Measurements from ENCODE around the gene COMMD1. TPM values are rescaled to one million over a fixed set of nuclear protein-coding genes. Genes with fewer than 3 reads are reported as not detected.
A peak's percentile ranks its signal among the peaks of the same experiment; 100 is the strongest.
"Not testable (repeated sequence)": the region's sequence is repeated elsewhere in the genome, so short reads cannot be mapped to it uniquely, and the experiment has no call there.

The COMMD1 gene
- total and polyA plus RNA-seq, 7 experiments from 2014 or later, result 15.6 to 65.3 (median 21.4) TPM

- Mint-ChIP-seq H3K4me3 (no peak overlapping the region), H3K36me3 (peaks cover 0 to 23% (median 12%) of the 10 kb centered on the region in 5 donors), H3K4me1 (peaks cover 2 to 21% (median 6%) of the 10 kb centered on the region in 7 donors), H3K9me3 (no peaks in the 10 kb centered on the region), H3K27ac (peak overlapping the region in 4 of 9 donors; percentile 1 to 68 (median 34)), H3K27me3 (no peaks in the 10 kb centered on the region)
- no peak for ATAC-seq
- intact Hi-C loops (cut with micrococcal nuclease), result no loop called here
- ChIA-PET CTCF (no interaction called here), POLR2A (no interaction called here)
- no peak overlapping the region for H3K4me3 ChIP-seq (ENCODE audit: low read length)
- no peaks in the 10 kb centered on the region for H3K4me1 ChIP-seq (ENCODE audit: control insufficient read depth in 2 of 2, insufficient read depth in 2 of 2, low read length in 2 of 2)
- no peaks in the 10 kb centered on the region for H3K27me3 ChIP-seq (ENCODE audit: control insufficient read depth in 2 of 2, insufficient read depth in 2 of 2, low read length in 2 of 2)
- no peaks in the 10 kb centered on the region for H3K9me3 ChIP-seq (ENCODE audit: control insufficient read depth in 2 of 3, low read length in 3 of 3)
- H3K36me3 ChIP-seq (ENCODE audit: control insufficient read depth in 2 of 3, insufficient read depth in 3 of 3, low read length in 3 of 3), result no peaks in the 10 kb centered on the region
- DNase-seq, result no peak
- H3K27ac ChIP-seq (ENCODE audit: low read depth, low read length), result no peak overlapping the region
These were observed 239.4 kb downstream of the COMMD1 start for GRCh38 chr2:62144689-62145477.

DNA sequence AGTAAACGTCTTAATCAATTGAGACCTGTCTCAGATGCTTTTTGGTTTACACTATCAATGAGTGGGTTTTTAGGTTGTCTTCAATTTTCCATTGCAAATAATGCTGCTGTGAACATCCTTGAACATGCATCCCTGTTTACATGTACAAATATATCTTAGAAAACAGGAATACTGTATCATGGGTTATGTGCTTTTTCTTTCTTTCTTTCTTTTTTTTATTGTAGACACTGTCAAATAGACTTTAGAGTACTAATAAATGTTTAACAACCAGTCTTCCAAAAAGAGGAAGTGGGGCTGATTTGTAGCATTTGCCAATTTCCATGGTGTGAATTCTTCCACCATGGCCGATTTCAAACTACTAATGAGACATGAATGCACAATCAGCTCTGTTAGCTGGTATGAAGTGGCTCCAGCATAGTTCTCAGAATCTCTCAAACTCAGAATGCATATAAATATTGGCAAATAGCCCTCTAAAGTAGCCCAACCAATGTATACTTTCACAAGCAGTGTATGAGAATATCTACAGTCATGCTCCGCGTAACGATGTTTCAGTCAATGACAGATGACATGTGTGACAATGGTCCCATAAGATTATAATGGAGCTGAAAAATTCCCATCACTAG is 240.1 kb downstream of the COMMD1 start:
- Histone ChIP-seq H3K9me3 (ENCODE audit: control insufficient read depth in 2 of 3, low read length in 3 of 3) (no peaks in the 10 kb centered on the region), H3K4me3 (ENCODE audit: low read length) (no peak overlapping the region), H3K27me3 (ENCODE audit: control insufficient read depth in 2 of 2, insufficient read depth in 2 of 2, low read length in 2 of 2) (no peaks in the 10 kb centered on the region), H3K27ac (ENCODE audit: low read depth, low read length) (no peak overlapping the region), H3K36me3 (ENCODE audit: control insufficient read depth in 2 of 3, insufficient read depth in 3 of 3, low read length in 3 of 3) (no peaks in the 10 kb centered on the region), H3K4me1 (ENCODE audit: control insufficient read depth in 2 of 2, insufficient read depth in 2 of 2, low read length in 2 of 2) (no peaks in the 10 kb centered on the region)
- H3K4me3 Mint-ChIP-seq, result no peak overlapping the region
- H3K9me3 Mint-ChIP-seq, result no peaks in the 10 kb centered on the region
- DNase-seq, result no peak
- no peak for ATAC-seq
- peaks cover 0 to 20% (median 12%) of the 10 kb centered on the region in 5 donors for H3K36me3 Mint-ChIP-seq
- intact Hi-C loops (cut with micrococcal nuclease), result no loop called here
- H3K27me3 Mint-ChIP-seq, result no peaks in the 10 kb centered on the region
- H3K4me1 Mint-ChIP-seq, result peaks cover 2 to 17% (median 6%) of the 10 kb centered on the region in 7 donors
- H3K27ac Mint-ChIP-seq, result peak overlapping the region in 2 of 9 donors; percentile 1 to 66
- ChIA-PET CTCF (no interaction called here), POLR2A (no interaction called here)

DNA sequence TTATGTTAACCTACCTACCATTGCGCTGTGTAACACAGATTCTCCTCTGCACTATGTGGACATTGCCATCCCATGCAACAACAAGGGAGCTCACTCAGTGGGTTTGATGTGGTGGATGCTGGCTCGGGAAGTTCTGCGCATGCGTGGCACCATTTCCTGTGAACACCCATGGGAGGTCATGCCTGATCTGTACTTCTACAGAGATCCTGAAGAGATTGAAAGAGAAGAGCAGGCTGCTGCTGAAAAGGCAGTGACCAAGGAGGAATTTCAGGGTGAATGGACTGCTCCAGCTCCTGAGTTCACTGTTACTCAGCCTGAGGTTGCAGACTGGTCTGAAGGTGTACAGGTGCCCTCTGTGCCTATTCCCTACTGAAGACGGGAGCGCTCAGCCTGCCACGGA is 241.3 kb downstream of the COMMD1 start:
- H3K27me3 Mint-ChIP-seq; H3K4me1 ChIP-seq (ENCODE audit: control insufficient read depth in 2 of 2, insufficient read depth in 2 of 2, low read length in 2 of 2); H3K36me3 ChIP-seq (ENCODE audit: control insufficient read depth in 2 of 3, insufficient read depth in 3 of 3, low read length in 3 of 3); H3K9me3 ChIP-seq (ENCODE audit: control insufficient read depth in 2 of 3, low read length in 3 of 3); H3K27me3 ChIP-seq (ENCODE audit: control insufficient read depth in 2 of 2, insufficient read depth in 2 of 2, low read length in 2 of 2); CTCF ChIA-PET; intact Hi-C loops (cut with micrococcal nuclease); H3K9me3 Mint-ChIP-seq; H3K4me3 ChIP-seq (ENCODE audit: low read length); POLR2A ChIA-PET; ATAC-seq; H3K27ac ChIP-seq (ENCODE audit: low read depth, low read length): not testable (repeated sequence)
- H3K27ac Mint-ChIP-seq, result peak overlapping the region in 4 of 9 donors; percentile 51 to 83 (median 72)
- DNase-seq, result peak in 8 of 9 donors; percentile 7 to 72 (median 50)
- peaks cover 2 to 12% (median 6%) of the 10 kb centered on the region in 7 donors for H3K4me1 Mint-ChIP-seq
- peaks cover 0 to 12% (median 9%) of the 10 kb centered on the region in 5 donors for H3K36me3 Mint-ChIP-seq
- peak overlapping the region in 5 of 10 donors; percentile 49 to 71 (median 60) for H3K4me3 Mint-ChIP-seq

- Mint-ChIP-seq H3K4me1 (peaks cover 2 to 12% (median 6%) of the 10 kb centered on the region in 7 donors), H3K9me3 (peaks cover 0 to 4% (median 0%) of the 10 kb centered on the region in 11 donors), H3K27me3 (no peaks in the 10 kb centered on the region), H3K27ac (peak overlapping the region in 1 of 9 donors; percentile 34), H3K4me3 (no peak overlapping the region), H3K36me3 (peaks cover 4 to 17% (median 13%) of the 10 kb centered on the region in 5 donors)
- intact Hi-C loops (cut with micrococcal nuclease), result no loop called here
- DNase-seq (no peak), ATAC-seq (peak; percentile 63)
- ChIA-PET POLR2A (no interaction called here), CTCF (no interaction called here)
- no peaks in the 10 kb centered on the region for H3K36me3 ChIP-seq (ENCODE audit: control insufficient read depth in 2 of 3, insufficient read depth in 3 of 3, low read length in 3 of 3)
- H3K4me3 ChIP-seq (ENCODE audit: low read length), result no peak overlapping the region
- no peaks in the 10 kb centered on the region for H3K9me3 ChIP-seq (ENCODE audit: control insufficient read depth in 2 of 3, low read length in 3 of 3)
- H3K4me1 ChIP-seq (ENCODE audit: control insufficient read depth in 2 of 2, insufficient read depth in 2 of 2, low read length in 2 of 2), result no peaks in the 10 kb centered on the region
- H3K27me3 ChIP-seq (ENCODE audit: control insufficient read depth in 2 of 2, insufficient read depth in 2 of 2, low read length in 2 of 2), result no peaks in the 10 kb centered on the region
- H3K27ac ChIP-seq (ENCODE audit: low read depth, low read length), result no peak overlapping the region
These were observed 242.3 kb downstream of the COMMD1 start for GRCh38 chr2:62147610-62148301.

DNA sequence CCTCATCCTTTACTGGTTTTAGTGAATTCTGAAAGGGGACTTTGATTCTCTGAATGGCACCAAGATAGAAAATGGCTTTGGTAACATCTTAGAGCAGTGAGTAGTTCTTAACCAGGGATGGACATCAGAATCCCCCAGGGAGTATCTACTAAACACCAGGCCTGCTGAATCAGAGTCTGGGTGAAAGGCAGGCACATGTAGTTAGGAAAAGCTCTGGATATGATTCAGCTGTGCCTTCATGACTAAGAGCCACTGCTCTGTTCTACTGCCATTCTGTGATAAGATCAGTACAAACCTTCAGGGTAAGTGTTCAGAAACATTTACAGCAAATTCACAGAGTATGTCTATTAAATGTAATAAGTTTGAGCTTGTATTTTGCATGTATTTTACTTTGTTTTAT is 244.2 kb downstream of the COMMD1 start:
- H3K27ac Mint-ChIP-seq, result no peak overlapping the region
- no peaks in the 10 kb centered on the region for H3K4me1 ChIP-seq (ENCODE audit: control insufficient read depth in 2 of 2, insufficient read depth in 2 of 2, low read length in 2 of 2)
- H3K4me3 ChIP-seq (ENCODE audit: low read length), result no peak overlapping the region
- DNase-seq (no peak), ATAC-seq (no peak)
- H3K4me1 Mint-ChIP-seq, result peaks cover 5 to 12% (median 6%) of the 10 kb centered on the region in 7 donors
- H3K36me3 Mint-ChIP-seq, result peaks cover 4 to 22% (median 14%) of the 10 kb centered on the region in 5 donors
- H3K9me3 ChIP-seq (ENCODE audit: control insufficient read depth in 2 of 3, low read length in 3 of 3), result no peaks in the 10 kb centered on the region
- no peaks in the 10 kb centered on the region for H3K27me3 Mint-ChIP-seq
- no peak overlapping the region for H3K4me3 Mint-ChIP-seq
- intact Hi-C loops (cut with micrococcal nuclease), result no loop called here
- H3K9me3 Mint-ChIP-seq, result peaks cover 0 to 12% (median 0%) of the 10 kb centered on the region in 11 donors
- CTCF ChIA-PET, result no interaction called here
- POLR2A ChIA-PET, result no interaction called here
- no peaks in the 10 kb centered on the region for H3K27me3 ChIP-seq (ENCODE audit: control insufficient read depth in 2 of 2, insufficient read depth in 2 of 2, low read length in 2 of 2)
- H3K36me3 ChIP-seq (ENCODE audit: control insufficient read depth in 2 of 3, insufficient read depth in 3 of 3, low read length in 3 of 3), result no peaks in the 10 kb centered on the region
- no peak overlapping the region for H3K27ac ChIP-seq (ENCODE audit: low read depth, low read length)

DNA sequence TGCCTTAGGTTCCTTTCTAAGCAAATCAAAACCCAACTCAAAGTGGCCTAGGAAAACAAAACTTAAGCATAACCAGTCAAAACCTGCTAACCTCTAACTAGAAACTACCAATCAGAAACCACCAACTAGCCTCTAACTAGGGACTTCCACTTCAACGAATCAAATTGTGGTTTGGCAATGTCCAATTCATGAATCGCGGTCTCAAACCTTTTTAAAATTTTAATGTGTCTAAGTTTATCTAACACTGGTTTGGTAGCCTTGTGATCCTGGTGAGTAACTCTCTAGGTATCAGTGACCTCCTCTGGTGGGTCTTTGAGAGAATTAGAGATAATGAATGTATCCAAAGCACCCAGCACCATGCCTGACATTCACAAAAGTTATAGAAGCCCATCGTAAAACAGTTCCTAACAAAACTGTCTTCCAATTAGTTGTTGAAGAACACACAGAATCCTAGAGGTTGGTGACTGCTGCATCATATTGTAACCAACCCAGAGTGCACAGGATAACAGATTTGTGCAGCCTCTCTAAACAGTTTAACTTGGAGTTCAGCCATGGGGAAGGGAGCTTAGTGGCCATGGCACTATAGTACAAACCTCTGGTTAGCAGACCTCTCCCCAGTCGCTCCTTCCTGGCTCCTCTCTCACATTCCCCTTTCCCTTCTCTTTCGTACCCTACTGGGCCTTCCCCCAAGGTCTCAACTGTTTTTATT is 245.3 kb downstream of the COMMD1 start:
- no peak overlapping the region for H3K27ac ChIP-seq (ENCODE audit: low read depth, low read length)
- no peak overlapping the region for H3K27ac Mint-ChIP-seq
- POLR2A ChIA-PET, result no interaction called here
- H3K4me3 ChIP-seq (ENCODE audit: low read length), result no peak overlapping the region
- no peak overlapping the region for H3K4me3 Mint-ChIP-seq
- peaks cover 4 to 28% (median 9%) of the 10 kb centered on the region in 5 donors for H3K36me3 Mint-ChIP-seq
- no peaks in the 10 kb centered on the region for H3K4me1 ChIP-seq (ENCODE audit: control insufficient read depth in 2 of 2, insufficient read depth in 2 of 2, low read length in 2 of 2)
- no peak for DNase-seq
- no peak for ATAC-seq
- CTCF ChIA-PET, result no interaction called here
- H3K4me1 Mint-ChIP-seq, result peaks cover 5 to 10% (median 6%) of the 10 kb centered on the region in 7 donors
- H3K9me3 ChIP-seq (ENCODE audit: control insufficient read depth in 2 of 3, low read length in 3 of 3), result no peaks in the 10 kb centered on the region
- no peaks in the 10 kb centered on the region for H3K36me3 ChIP-seq (ENCODE audit: control insufficient read depth in 2 of 3, insufficient read depth in 3 of 3, low read length in 3 of 3)
- intact Hi-C loops (cut with micrococcal nuclease), result no loop called here
- H3K27me3 Mint-ChIP-seq, result no peaks in the 10 kb centered on the region
- no peaks in the 10 kb centered on the region for H3K27me3 ChIP-seq (ENCODE audit: control insufficient read depth in 2 of 2, insufficient read depth in 2 of 2, low read length in 2 of 2)
- peaks cover 0 to 18% (median 1%) of the 10 kb centered on the region in 11 donors for H3K9me3 Mint-ChIP-seq

All from naive thymus-derived CD4-positive, alpha-beta T cell (primary cell).